SJCRH30 (cell line): ENCODE data around the gene ST6GALNAC4. TPM values are rescaled to one million over a fixed set of nuclear protein-coding genes. Genes with fewer than 3 reads are reported as not detected.

Experiments used
- DNase-seq, 2 experiments: peaks; one replicate each; pipeline ENCODE4 v3.0.0-alpha.2; 2015 to 2020
- H3K27ac ChIP-seq: fragments of 250-450 bp; sonication (Bioruptor Pico); 2 replicates; pipeline ENCODE4 v1.5.1; 2020; ENCODE audit warnings: mild to moderate bottlenecking, moderate library complexity
- H3K27me3 ChIP-seq: fragments of 250-450 bp; sonication (Bioruptor Pico); 2 replicates; pipeline ENCODE4 v1.5.1; 2020; ENCODE audit warnings: mild to moderate bottlenecking, moderate library complexity
- H3K36me3 ChIP-seq: fragments of 250-450 bp; sonication (Bioruptor Pico); 2 replicates; pipeline ENCODE4 v1.5.1; 2020; ENCODE audit warnings: mild to moderate bottlenecking, moderate library complexity
- H3K4me1 ChIP-seq: fragments of 250-450 bp; sonication (Bioruptor Pico); 2 replicates; pipeline ENCODE4 v1.5.1; 2020; ENCODE audit warnings: mild to moderate bottlenecking, moderate library complexity
- H3K4me3 ChIP-seq: fragments of 250-450 bp; sonication (Bioruptor Pico); 2 replicates; pipeline ENCODE4 v1.5.1; 2020; ENCODE audit warnings: mild to moderate bottlenecking, moderate library complexity
- H3K9me3 ChIP-seq: fragments of 250-450 bp; sonication (Bioruptor Pico); replicated peaks from 2 replicates; pipeline ENCODE4 v1.5.1; 2020; ENCODE audit warnings: mild to moderate bottlenecking, moderate library complexity
- total RNA-seq: library from RNA; depleted of rRNA; stranded (reverse); fragments of >200 nt; shearing (Covaris generic); gene quantifications from 2 replicates; pipeline ENCODE4 v1.2.3, GENCODE V29; 2014

Gene ST6GALNAC4
- total RNA-seq, 1 experiment from 2014 or later, result 24.3 TPM

- H3K27me3 ChIP-seq, result no peaks in the 10 kb centered on the region
- no peaks in the 10 kb centered on the region; the same call in 1 of the 2 replicates for H3K36me3 ChIP-seq
- peak overlapping the region; percentile 68 for H3K4me3 ChIP-seq
- DNase-seq, result peak in 1 of 2 experiments; percentile 24
- H3K27ac ChIP-seq, result no peak overlapping the region
- H3K4me1 ChIP-seq, result peaks cover 24% of the 10 kb centered on the region
- no peaks in the 10 kb centered on the region for H3K9me3 ChIP-seq
Measured at GRCh38 chr9:127917603-127918002, 762 bp upstream of the ST6GALNAC4 start.

DNA sequence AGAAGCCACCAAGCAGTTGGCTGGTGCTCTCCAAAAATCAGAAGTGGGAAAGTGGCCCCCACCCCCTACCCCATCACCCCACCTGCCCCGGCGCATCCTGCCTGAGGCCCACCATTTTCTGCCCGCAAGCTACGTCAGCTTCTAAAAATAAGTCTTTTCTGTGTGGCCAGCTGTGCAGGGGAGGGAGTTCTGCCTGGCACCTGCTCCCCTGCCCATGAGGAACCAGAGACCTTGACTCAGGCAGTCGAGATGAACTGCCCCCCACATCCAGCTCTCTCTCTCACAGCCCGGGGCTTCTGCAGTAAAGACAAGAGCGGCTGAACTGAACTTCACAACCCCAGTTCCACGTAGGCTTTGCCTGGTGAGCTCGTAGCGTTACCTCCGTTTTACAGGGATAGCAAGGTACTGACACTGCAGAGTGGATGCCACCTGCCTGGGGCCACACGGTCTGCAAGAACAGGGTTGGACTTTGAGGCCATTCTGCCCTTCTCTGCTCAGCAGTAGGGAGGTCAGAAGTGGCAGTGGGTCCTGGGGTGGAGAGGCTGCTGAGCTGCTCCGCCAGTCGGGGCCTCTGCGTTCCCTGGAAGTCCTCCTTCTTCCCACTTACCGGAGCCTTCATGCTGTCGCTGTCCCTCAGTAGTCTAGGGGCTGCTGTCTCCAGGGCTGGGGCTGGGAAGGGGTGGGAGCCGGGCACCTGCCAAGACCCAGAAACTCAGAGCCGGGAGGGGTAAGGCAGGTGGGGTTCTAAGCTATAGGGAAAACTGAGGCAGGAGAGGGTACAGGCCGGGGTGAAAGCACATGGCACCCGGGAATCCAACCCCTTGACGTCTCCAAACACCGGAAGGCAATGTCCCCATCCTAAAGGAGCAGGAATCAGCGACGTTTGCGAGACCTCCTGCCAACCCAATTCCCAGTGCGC, 781 bp downstream of the ST6GALNAC4 start:
- Histone ChIP-seq H3K27me3 (no peaks in the 10 kb centered on the region), H3K9me3 (no peaks in the 10 kb centered on the region), H3K36me3 (peaks cover 9% of the 10 kb centered on the region; the same call in 1 of the 2 replicates), H3K27ac (peak overlapping the region; percentile 72), H3K4me1 (peaks cover 24% of the 10 kb centered on the region), H3K4me3 (peak overlapping the region; percentile 68)
- peak; percentile 89 to 91 for DNase-seq

DNA sequence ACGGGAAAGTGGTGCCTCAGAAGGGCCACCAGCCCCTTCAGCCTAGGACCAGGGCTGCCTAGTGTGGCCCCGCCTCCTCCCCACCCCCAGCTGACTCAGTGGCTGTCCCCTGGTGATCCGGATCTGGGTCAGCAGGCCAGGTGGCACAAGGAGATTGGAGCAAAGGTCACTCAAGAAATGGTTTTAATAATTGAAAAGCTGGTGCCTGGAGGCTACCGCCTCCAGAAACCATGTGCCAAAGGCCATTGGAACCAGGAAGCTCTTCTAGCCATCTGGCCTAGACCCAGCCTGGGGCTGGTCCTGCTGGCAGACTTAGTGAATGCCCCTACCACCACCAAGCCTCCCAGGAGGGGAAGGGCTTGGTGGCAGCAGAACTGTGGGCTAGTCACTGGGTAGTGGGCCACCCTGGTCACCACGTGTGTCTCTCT, 1.5 kb downstream of the ST6GALNAC4 start:
- Histone ChIP-seq H3K27me3 (no peaks in the 10 kb centered on the region), H3K9me3 (no peaks in the 10 kb centered on the region), H3K36me3 (peaks cover 9% of the 10 kb centered on the region; the same call in 1 of the 2 replicates), H3K4me1 (peaks cover 24% of the 10 kb centered on the region), H3K27ac (peak overlapping the region; percentile 72), H3K4me3 (peak overlapping the region; percentile 30)
- no peak for DNase-seq

DNA sequence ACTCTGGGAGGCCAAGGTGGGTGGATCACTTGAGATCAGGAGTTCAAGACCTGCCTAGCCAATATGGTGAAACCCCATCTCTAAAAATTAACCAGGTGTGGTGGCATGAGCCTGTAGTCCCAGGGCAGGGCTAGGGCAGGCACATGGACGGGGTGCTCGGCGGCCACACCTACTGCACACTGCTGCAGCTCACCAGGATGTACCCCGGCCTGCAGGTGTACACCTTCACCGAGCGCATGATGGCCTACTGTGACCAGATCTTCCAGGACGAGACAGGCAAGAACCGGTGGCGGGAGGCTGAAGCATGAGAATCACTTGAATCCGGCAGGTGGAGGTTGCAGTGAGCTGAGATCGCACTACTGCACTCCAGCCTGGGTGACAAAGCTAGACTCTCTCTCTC, 3.2 kb downstream of the ST6GALNAC4 start:
- H3K27me3 ChIP-seq, result no peaks in the 10 kb centered on the region
- no peaks in the 10 kb centered on the region for H3K9me3 ChIP-seq
- H3K27ac ChIP-seq, result no peak overlapping the region
- H3K4me3 ChIP-seq, result no peak overlapping the region
- peaks cover 9% of the 10 kb centered on the region; the same call in 1 of the 2 replicates for H3K36me3 ChIP-seq
- no peak for DNase-seq
- H3K4me1 ChIP-seq, result peaks cover 19% of the 10 kb centered on the region

DNA sequence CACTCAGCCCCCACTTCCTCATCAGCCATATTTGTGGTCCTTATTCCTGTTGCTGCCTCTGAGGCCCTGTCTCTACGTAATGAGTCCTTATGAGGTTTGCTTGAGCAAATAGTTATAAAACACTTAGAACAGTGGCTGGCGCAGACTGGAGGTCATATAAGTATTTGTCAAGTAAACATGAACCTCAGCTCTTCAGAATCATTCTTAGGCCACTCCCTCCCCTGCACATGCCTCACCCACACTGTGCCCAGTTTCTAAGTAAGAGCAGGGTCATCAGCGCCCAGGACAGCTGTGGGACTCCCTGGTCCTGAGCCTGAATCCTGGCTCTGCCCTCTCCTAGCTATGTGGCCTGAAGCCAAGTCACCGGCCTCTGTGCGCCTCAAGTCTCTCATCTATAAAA, 4.0 kb downstream of the ST6GALNAC4 start:
- Histone ChIP-seq H3K36me3 (peaks cover 9% of the 10 kb centered on the region; the same call in 1 of the 2 replicates), H3K4me1 (peaks cover 12% of the 10 kb centered on the region), H3K9me3 (no peaks in the 10 kb centered on the region), H3K4me3 (no peak overlapping the region), H3K27ac (no peak overlapping the region), H3K27me3 (no peaks in the 10 kb centered on the region)
- no peak for DNase-seq

DNA sequence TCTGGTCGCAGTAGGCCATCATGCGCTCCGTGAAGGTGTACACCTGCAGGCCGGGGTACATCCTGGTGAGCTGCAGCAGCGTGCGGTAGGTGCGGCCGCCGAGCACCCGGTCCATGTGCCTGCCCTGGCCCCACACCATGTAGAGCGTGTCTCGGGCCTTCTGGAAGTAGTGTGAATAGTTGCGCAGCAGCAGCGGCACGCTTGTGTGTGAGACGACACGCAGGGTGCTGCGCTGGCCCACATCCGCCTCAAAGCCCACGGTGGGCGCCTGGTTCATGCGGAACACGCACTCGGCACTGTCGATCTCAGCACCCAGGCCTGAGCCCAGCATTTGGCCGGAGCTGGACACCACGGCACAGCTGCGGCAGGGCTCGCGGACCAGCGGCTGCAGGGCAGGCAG, 4.5 kb downstream of the ST6GALNAC4 start:
- Histone ChIP-seq H3K4me3 (no peak overlapping the region), H3K36me3 (peaks cover 9% of the 10 kb centered on the region; the same call in 1 of the 2 replicates), H3K27ac (no peak overlapping the region), H3K27me3 (no peaks in the 10 kb centered on the region), H3K4me1 (peaks cover 13% of the 10 kb centered on the region), H3K9me3 (no peaks in the 10 kb centered on the region)
- no peak for DNase-seq

- Histone ChIP-seq H3K27me3 (no peaks in the 10 kb centered on the region), H3K4me1 (peaks cover 18% of the 10 kb centered on the region), H3K4me3 (no peak overlapping the region), H3K27ac (no peak overlapping the region), H3K9me3 (no peaks in the 10 kb centered on the region), H3K36me3 (peaks cover 9% of the 10 kb centered on the region; the same call in 1 of the 2 replicates)
- DNase-seq, result no peak
Measured at GRCh38 chr9:127910613-127911205, 6.1 kb downstream of the ST6GALNAC4 start.

DNA sequence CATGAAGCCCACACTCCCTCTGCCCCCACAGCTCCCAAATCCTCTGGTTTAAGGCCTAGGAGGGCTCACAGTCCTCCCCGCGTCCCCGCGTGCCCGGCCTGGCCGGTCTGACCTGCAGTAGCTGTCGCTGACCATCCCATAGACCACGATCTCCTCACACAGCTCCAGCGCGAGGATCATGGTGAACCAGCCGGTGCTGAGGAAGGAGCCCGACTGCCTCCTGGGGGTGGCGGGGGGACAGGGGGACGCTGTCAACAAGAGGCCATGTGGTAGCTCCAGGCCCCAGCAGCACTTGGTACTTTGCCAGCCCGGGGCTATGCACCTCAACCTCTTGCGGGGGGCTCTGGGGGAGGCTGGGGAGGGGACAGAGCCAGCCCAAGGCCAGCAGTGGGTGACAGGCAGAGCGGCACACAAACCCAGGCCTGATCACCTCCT, 7.0 kb downstream of the ST6GALNAC4 start:
- Histone ChIP-seq H3K27ac (no peak overlapping the region), H3K27me3 (no peaks in the 10 kb centered on the region), H3K36me3 (peaks cover 9% of the 10 kb centered on the region; the same call in 1 of the 2 replicates), H3K4me3 (no peak overlapping the region), H3K9me3 (no peaks in the 10 kb centered on the region), H3K4me1 (peaks cover 11% of the 10 kb centered on the region)
- no peak for DNase-seq

- H3K27me3 ChIP-seq, result no peaks in the 10 kb centered on the region
- H3K4me1 ChIP-seq, result peaks cover 14% of the 10 kb centered on the region; the same call in 1 of the 2 replicates
- H3K27ac ChIP-seq, result no peak overlapping the region
- peaks cover 9% of the 10 kb centered on the region; the same call in 1 of the 2 replicates for H3K36me3 ChIP-seq
- no peak overlapping the region for H3K4me3 ChIP-seq
- DNase-seq, result no peak
- no peaks in the 10 kb centered on the region for H3K9me3 ChIP-seq
Measured at GRCh38 chr9:127908660-127908926, 8.2 kb downstream of the ST6GALNAC4 start.

DNA sequence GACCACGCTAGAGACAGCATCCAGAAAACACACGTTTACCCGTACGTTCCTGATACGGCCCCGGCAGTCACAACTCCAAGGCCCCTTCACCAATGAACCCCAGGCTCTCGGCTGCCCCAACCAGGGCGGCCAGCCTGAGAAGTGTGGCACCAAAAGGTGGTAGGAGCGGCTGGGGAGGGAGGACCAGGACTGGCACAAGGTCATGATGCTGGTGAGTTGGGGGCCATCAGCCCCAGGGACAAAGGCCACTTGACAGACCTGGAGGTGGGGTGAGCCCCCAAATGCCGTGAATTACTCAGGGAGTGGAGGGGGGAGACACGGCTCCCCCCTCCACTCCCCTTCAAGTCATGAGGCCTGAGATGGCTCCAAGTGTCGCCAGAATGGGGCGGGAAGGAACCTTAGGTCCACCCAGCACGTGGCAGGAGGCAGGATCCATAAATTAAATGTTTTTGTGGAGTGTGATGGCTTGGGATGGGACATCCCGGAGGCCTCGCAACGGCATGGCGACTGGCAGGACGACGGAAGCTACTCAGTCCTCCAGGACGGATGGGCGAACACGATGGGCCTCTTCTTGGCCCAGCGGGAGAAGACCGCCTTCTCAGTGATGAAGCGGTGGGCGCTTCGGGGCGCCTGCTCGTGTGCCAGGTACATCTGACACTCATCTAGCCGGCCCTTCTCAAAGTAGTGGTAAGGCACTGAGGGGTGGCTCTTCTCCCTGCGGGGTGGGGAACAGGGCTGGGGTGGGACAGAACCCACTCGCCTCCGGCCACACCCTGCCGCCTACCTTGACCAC, 8.8 kb downstream of the ST6GALNAC4 start:
- Histone ChIP-seq H3K4me1 (peaks cover 19% of the 10 kb centered on the region), H3K27ac (no peak overlapping the region), H3K27me3 (no peaks in the 10 kb centered on the region), H3K36me3 (peaks cover 9% of the 10 kb centered on the region; the same call in 1 of the 2 replicates), H3K9me3 (no peaks in the 10 kb centered on the region), H3K4me3 (no peak overlapping the region)
- no peak for DNase-seq

DNA sequence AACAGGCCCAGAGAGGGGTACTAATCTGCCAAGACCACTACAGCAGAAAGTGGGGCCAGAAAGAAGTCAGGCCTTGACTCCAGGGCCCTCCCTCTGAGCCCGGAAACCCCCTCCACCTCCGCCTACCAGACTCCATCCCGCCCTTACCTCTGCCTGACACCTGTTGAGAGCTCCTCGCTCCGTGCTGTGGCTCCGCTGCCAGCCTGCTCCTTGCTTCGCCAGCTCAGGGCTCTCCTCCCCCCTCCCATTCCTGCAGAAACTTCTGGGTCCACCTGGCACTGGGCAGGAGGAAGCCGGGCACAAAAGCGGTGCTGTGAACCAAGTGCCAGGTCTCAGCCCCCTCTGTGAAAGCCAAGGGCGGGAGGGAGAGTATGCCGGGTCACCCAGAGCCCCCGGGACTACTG, 11.1 kb downstream of the ST6GALNAC4 start:
- DNase-seq, result no peak
- Histone ChIP-seq H3K27me3 (no peaks in the 10 kb centered on the region), H3K27ac (no peak overlapping the region), H3K4me1 (peaks cover 23% of the 10 kb centered on the region), H3K36me3 (no peaks in the 10 kb centered on the region), H3K9me3 (no peaks in the 10 kb centered on the region), H3K4me3 (no peak overlapping the region)

GRCh38 chr9:127905004-127905728, 11.7 kb downstream of the ST6GALNAC4 start:
- peaks cover 23% of the 10 kb centered on the region for H3K4me1 ChIP-seq
- H3K36me3 ChIP-seq, result no peaks in the 10 kb centered on the region
- no peaks in the 10 kb centered on the region for H3K27me3 ChIP-seq
- H3K4me3 ChIP-seq, result no peak overlapping the region
- no peak for DNase-seq
- H3K27ac ChIP-seq, result no peak overlapping the region
- no peaks in the 10 kb centered on the region for H3K9me3 ChIP-seq

DNA sequence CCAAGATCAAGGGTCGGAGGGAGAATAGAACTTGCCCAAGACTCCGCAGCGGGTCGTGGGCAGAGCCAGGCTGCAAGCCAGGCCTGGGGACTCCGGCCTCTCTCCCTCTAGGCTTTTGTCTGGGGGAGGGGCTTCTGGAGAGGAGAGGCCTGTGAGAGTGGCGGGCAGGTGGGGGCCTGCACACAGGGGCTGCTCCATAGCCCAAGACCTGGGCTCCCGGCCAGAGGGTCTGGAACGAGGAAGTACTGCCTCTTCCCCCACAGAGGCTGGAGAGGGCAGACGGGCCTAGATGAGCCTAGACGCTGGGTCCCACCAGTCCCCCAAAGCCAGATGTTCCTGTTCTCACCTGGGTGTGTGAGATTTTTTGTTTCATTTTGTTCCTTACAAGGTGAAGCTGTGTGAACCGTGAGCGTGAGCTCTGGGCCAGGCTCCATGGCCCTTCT, 12.3 kb downstream of the ST6GALNAC4 start:
- H3K9me3 ChIP-seq, result no peaks in the 10 kb centered on the region
- no peak overlapping the region for H3K4me3 ChIP-seq
- H3K27me3 ChIP-seq, result no peaks in the 10 kb centered on the region
- no peaks in the 10 kb centered on the region for H3K36me3 ChIP-seq
- DNase-seq, result no peak
- H3K27ac ChIP-seq, result no peak overlapping the region
- peaks cover 28% of the 10 kb centered on the region for H3K4me1 ChIP-seq
